Erythroblast (primary cell): Measurements from ENCODE around the gene PSMD6.

Source experiments
- GATA1 ChIP-seq: IDR thresholded peaks from 2 replicates; pipeline ENCODE4 v1.6.1; 2011; ENCODE audit warnings: low read depth, mild to moderate bottlenecking, control low read depth, low read length, moderate library complexity
- POLR2A ChIP-seq: IDR thresholded peaks from 2 replicates; pipeline ENCODE4 v1.6.1; 2011; ENCODE audit warnings: mild to moderate bottlenecking, low read length

DNA sequence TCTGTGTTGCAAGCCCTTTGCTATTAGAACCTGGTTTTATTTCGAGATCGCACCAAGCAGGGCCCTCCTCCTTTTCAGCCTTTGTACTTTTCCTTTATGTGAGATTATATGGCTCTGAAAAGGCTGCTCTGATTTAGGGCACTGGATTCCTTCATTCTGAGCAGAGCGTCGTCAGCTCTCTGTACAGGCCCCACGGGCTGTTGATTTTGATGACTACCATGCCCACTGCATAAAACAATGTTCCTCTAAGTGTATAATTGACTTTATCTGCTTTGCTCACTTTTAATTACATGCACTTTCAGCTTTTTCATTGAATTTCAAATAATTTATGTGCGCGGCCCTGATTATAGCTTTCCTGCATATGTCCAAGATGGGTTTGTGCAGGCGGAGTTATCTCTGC is 4.4 kb upstream of the PSMD6 start:
- TF ChIP-seq POLR2A (no peak), GATA1 (no peak)
